ENCODE measurements around the gene AHCY. TPM values are rescaled to one million over a fixed set of nuclear protein-coding genes. Genes with fewer than 3 reads are reported as not detected.
"Not testable (repeated sequence)": the region's sequence is repeated elsewhere in the genome, so short reads cannot be mapped to it uniquely, and the experiment has no call there.

The AHCY gene
- total RNA-seq, 4 donors from 2014 or later = 43.7 to 88.9 (median 80.4) TPM

- Histone ChIP-seq H3K27ac (no peak overlapping the region), H3K9me3 (no peaks in the 10 kb centered on the region), H3K4me3 (no peak overlapping the region), H3K36me3 (peaks cover 67% of the 10 kb centered on the region), H3K4me1 (no peaks in the 10 kb centered on the region), H3K27me3 (no peaks in the 10 kb centered on the region)
- TF ChIP-seq POLR2AphosphoS5 (IDR thresholded peaks at IDR 0.05) (no peak), CTCF (IDR thresholded peaks at IDR 0.05) (no peak), EP300 (IDR thresholded peaks at IDR 0.05) (no peak), POLR2A (IDR thresholded peaks at IDR 0.05) (no peak)
- DNase-seq (ENCODE audit: low spot score in 2 of 2) = no peak
- WGBS = 94% methylated on average over 5 of the region's 5 CpGs
Measured at GRCh38 chr20:34293119-34293518, 10.0 kb downstream of the AHCY start.

GRCh38 chr20:34292496-34292895, 10.7 kb downstream of the AHCY start:
- WGBS = 100% methylated on average over 3 of the region's 3 CpGs
- Histone ChIP-seq H3K27ac (no peak overlapping the region), H3K4me1 (no peaks in the 10 kb centered on the region), H3K27me3 (no peaks in the 10 kb centered on the region), H3K36me3 (peaks cover 73% of the 10 kb centered on the region), H3K4me3 (no peak overlapping the region), H3K9me3 (no peaks in the 10 kb centered on the region)
- no peak for TF ChIP-seq CTCF (IDR thresholded peaks at IDR 0.05)
- no peak for TF ChIP-seq EP300 (IDR thresholded peaks at IDR 0.05)
- no peak for TF ChIP-seq POLR2A (IDR thresholded peaks at IDR 0.05)
- no peak for TF ChIP-seq POLR2AphosphoS5 (IDR thresholded peaks at IDR 0.05)
- no peak for DNase-seq (ENCODE audit: low spot score in 2 of 2)

- H3K27me3 ChIP-seq = no peaks in the 10 kb centered on the region
Measured at GRCh38 chr20:34290471-34290870, 12.7 kb downstream of the AHCY start.

GRCh38 chr20:34287500-34287899, 15.7 kb downstream of the AHCY start:
- 94% methylated on average over 5 of the region's 5 CpGs for whole genome bisulfite sequencing
- H3K9me3 ChIP-seq; H3K4me3 ChIP-seq; DNase-seq (ENCODE audit: low spot score in 2 of 2); H3K4me1 ChIP-seq; H3K27me3 ChIP-seq; H3K27ac ChIP-seq: not testable (repeated sequence)
- H3K36me3 ChIP-seq = peaks cover 91% of the 10 kb centered on the region

More at GRCh38 chr20:34290471-34290870, 12.7 kb downstream of the AHCY start:
- Histone ChIP-seq H3K9me3 (no peaks in the 10 kb centered on the region), H3K36me3 (peaks cover 89% of the 10 kb centered on the region), H3K27ac (no peak overlapping the region), H3K4me1 (no peaks in the 10 kb centered on the region), H3K4me3 (no peak overlapping the region)
- TF ChIP-seq EP300 (IDR thresholded peaks at IDR 0.05) (no peak), CTCF (IDR thresholded peaks at IDR 0.05) (no peak), POLR2A (IDR thresholded peaks at IDR 0.05) (no peak), POLR2AphosphoS5 (IDR thresholded peaks at IDR 0.05) (no peak)
- DNase-seq (ENCODE audit: low spot score in 2 of 2) = no peak
- WGBS = 93% methylated on average over 8 of the region's 11 CpGs

- H3K4me1 ChIP-seq = no peaks in the 10 kb centered on the region
- H3K9me3 ChIP-seq = no peaks in the 10 kb centered on the region
- H3K27me3 ChIP-seq = no peaks in the 10 kb centered on the region
- TF ChIP-seq EP300 (IDR thresholded peaks at IDR 0.05) (no peak), CTCF (IDR thresholded peaks at IDR 0.05) (no peak), POLR2AphosphoS5 (IDR thresholded peaks at IDR 0.05) (no peak), POLR2A (IDR thresholded peaks at IDR 0.05) (no peak)
- H3K36me3 ChIP-seq = peaks cover 93% of the 10 kb centered on the region
- WGBS = 94% methylated on average over 12 of the region's 16 CpGs
- no peak for DNase-seq (ENCODE audit: low spot score in 2 of 2)
- H3K4me3 ChIP-seq = no peak overlapping the region
- H3K27ac ChIP-seq = no peak overlapping the region
Measured at GRCh38 chr20:34285450-34285849, 17.7 kb downstream of the AHCY start.

- TF ChIP-seq CTCF (IDR thresholded peaks at IDR 0.05) (no peak), EP300 (IDR thresholded peaks at IDR 0.05) (no peak), POLR2AphosphoS5 (IDR thresholded peaks at IDR 0.05) (no peak), POLR2A (IDR thresholded peaks at IDR 0.05) (no peak)
- WGBS = 100% methylated on average over 1 of the region's 1 CpG
- no peak overlapping the region for H3K4me3 ChIP-seq
Measured at GRCh38 chr20:34283844-34284243, 19.3 kb downstream of the AHCY start.

More at GRCh38 chr20:34283844-34284243, 19.3 kb downstream of the AHCY start:
- no peak for DNase-seq (ENCODE audit: low spot score in 2 of 2)
- H3K9me3 ChIP-seq = no peaks in the 10 kb centered on the region
- H3K27ac ChIP-seq = no peak overlapping the region
- H3K4me1 ChIP-seq = no peaks in the 10 kb centered on the region
- H3K27me3 ChIP-seq = no peaks in the 10 kb centered on the region
- H3K36me3 ChIP-seq = peaks cover 93% of the 10 kb centered on the region
